ENCODE data around the gene SDK1.

GRCh38 chr7:4271716-4272015, 970.6 kb downstream of the SDK1 start:
- TF ChIP-seq, protein P1, sequence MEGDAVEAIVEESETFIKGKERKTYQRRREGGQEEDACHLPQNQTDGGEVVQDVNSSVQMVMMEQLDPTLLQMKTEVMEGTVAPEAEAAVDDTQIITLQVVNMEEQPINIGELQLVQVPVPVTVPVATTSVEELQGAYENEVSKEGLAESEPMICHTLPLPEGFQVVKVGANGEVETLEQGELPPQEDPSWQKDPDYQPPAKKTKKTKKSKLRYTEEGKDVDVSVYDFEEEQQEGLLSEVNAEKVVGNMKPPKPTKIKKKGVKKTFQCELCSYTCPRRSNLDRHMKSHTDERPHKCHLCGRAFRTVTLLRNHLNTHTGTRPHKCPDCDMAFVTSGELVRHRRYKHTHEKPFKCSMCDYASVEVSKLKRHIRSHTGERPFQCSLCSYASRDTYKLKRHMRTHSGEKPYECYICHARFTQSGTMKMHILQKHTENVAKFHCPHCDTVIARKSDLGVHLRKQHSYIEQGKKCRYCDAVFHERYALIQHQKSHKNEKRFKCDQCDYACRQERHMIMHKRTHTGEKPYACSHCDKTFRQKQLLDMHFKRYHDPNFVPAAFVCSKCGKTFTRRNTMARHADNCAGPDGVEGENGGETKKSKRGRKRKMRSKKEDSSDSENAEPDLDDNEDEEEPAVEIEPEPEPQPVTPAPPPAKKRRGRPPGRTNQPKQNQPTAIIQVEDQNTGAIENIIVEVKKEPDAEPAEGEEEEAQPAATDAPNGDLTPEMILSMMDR (IDR thresholded peaks at IDR 0.05; ENCODE audit: low read depth, low read length, missing input control): no peak
- TF ChIP-seq SP1 (IDR thresholded peaks at IDR 0.05) (no peak), JUND (IDR thresholded peaks at IDR 0.05) (no peak), REST (IDR thresholded peaks at IDR 0.05) (no peak), RAD21 (IDR thresholded peaks at IDR 0.05) (no peak), GABPA (IDR thresholded peaks at IDR 0.05 in 1 of 2, conservative IDR thresholded peaks at IDR 0.05 in 1 of 2) (no peak), ZBTB33 (IDR thresholded peaks at IDR 0.05) (no peak)
- TF ChIP-seq, protein P2, sequence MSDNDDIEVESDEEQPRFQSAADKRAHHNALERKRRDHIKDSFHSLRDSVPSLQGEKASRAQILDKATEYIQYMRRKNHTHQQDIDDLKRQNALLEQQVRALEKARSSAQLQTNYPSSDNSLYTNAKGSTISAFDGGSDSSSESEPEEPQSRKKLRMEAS (IDR thresholded peaks at IDR 0.05): no peak

Data from liver (tissue), 3 donors.